ENCODE results near the gene SUPT5H. TPM values are rescaled to one million over a fixed set of nuclear protein-coding genes. Genes with fewer than 3 reads are reported as not detected.

The SUPT5H gene
- total and polyA plus RNA-seq, 2 of the 13 experiments (the other 11 are each of a cell fraction or from before 2014, with no cell fraction given), result 48.2 to 51.7 TPM

GRCh38 chr19:39502640-39503417 is 57.4 kb downstream of the SUPT5H start (continued):
- TF ChIP-seq ATAD3A (CRISPR knock-in tag; IDR thresholded peaks at IDR 0.05) (peak; percentile 96), RFX5 (IDR thresholded peaks at IDR 0.05; ENCODE audit: low read depth, low read length) (no peak), ZNF234 (CRISPR knock-in tag; conservative IDR thresholded peaks at IDR 0.05) (peak; percentile 80; the same call in 1 of the 2 replicates), PLRG1 (conservative IDR thresholded peaks at IDR 0.05) (no peak), NR2F6 (IDR thresholded peaks at IDR 0.05) (no peak), NR2F6 (CRISPR knock-in tag; IDR thresholded peaks at IDR 0.05) (peak; percentile 10; the same call in 1 of the 2 replicates), DZIP1 (CRISPR knock-in tag; IDR thresholded peaks at IDR 0.05) (peak; percentile 65; the same call in 1 of the 2 replicates), ZNF713 (CRISPR knock-in tag; IDR thresholded peaks at IDR 0.05) (no peak), ZNF629 (CRISPR knock-in tag; conservative IDR thresholded peaks at IDR 0.05) (no peak; the same call in 1 of the 2 replicates), ZBTB1 (CRISPR knock-in tag; IDR thresholded peaks at IDR 0.05; ENCODE audit: borderline replicate concordance) (no peak), SSRP1 (CRISPR knock-in tag; IDR thresholded peaks at IDR 0.05) (no peak), ZNF331 (CRISPR knock-in tag; IDR thresholded peaks at IDR 0.05) (peak; percentile 93), ZNF770 (CRISPR knock-in tag; IDR thresholded peaks at IDR 0.05) (no peak), RCOR2 (CRISPR knock-in tag; IDR thresholded peaks at IDR 0.05) (no peak)
- TF ChIP-seq, protein P1, sequence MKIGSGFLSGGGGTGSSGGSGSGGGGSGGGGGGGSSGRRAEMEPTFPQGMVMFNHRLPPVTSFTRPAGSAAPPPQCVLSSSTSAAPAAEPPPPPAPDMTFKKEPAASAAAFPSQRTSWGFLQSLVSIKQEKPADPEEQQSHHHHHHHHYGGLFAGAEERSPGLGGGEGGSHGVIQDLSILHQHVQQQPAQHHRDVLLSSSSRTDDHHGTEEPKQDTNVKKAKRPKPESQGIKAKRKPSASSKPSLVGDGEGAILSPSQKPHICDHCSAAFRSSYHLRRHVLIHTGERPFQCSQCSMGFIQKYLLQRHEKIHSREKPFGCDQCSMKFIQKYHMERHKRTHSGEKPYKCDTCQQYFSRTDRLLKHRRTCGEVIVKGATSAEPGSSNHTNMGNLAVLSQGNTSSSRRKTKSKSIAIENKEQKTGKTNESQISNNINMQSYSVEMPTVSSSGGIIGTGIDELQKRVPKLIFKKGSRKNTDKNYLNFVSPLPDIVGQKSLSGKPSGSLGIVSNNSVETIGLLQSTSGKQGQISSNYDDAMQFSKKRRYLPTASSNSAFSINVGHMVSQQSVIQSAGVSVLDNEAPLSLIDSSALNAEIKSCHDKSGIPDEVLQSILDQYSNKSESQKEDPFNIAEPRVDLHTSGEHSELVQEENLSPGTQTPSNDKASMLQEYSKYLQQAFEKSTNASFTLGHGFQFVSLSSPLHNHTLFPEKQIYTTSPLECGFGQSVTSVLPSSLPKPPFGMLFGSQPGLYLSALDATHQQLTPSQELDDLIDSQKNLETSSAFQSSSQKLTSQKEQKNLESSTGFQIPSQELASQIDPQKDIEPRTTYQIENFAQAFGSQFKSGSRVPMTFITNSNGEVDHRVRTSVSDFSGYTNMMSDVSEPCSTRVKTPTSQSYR (CRISPR knock-in tag; IDR thresholded peaks at IDR 0.05; ENCODE audit: borderline replicate concordance), result peak; percentile 67
- TF ChIP-seq, protein P2, sequence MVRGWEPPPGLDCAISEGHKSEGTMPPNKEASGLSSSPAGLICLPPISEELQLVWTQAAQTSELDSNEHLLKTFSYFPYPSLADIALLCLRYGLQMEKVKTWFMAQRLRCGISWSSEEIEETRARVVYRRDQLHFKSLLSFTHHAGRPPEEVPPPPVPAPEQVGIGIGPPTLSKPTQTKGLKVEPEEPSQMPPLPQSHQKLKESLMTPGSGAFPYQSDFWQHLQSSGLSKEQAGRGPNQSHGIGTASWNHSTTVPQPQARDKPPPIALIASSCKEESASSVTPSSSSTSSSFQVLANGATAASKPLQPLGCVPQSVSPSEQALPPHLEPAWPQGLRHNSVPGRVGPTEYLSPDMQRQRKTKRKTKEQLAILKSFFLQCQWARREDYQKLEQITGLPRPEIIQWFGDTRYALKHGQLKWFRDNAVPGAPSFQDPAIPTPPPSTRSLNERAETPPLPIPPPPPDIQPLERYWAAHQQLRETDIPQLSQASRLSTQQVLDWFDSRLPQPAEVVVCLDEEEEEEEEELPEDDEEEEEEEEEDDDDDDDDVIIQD (CRISPR knock-in tag; IDR thresholded peaks at IDR 0.05; ENCODE audit: low read depth), result no peak
